ENCODE measurements around the gene KHDC3L. TPM values are rescaled to one million over a fixed set of nuclear protein-coding genes. Genes with fewer than 3 reads are reported as not detected.
"Not testable (repeated sequence)": the region's sequence is repeated elsewhere in the genome, so short reads cannot be mapped to it uniquely, and the experiment has no call there.

KHDC3L gene
- total and polyA plus RNA-seq, 2 donors from 2014 or later = not detected

DNA sequence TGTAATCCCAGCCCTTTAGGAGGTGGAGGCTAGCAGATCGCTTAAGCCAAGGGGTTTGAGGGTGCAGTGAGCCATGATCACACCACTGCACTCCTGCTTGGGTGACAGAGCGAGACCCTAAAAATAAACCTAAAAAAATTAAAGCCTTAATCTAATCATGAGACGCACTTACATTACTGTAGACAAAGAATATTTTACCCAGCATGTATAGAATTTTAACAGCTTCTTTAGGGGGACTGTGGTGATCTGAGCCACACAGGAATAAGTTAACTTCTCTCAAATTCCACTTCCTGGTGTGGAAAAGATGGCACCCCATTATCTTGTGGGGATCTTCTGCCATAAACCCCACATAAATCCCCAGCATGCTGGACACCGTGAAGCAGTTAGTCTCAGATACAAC is 9.5 kb downstream of the KHDC3L start:
- TF ChIP-seq, protein P1, sequence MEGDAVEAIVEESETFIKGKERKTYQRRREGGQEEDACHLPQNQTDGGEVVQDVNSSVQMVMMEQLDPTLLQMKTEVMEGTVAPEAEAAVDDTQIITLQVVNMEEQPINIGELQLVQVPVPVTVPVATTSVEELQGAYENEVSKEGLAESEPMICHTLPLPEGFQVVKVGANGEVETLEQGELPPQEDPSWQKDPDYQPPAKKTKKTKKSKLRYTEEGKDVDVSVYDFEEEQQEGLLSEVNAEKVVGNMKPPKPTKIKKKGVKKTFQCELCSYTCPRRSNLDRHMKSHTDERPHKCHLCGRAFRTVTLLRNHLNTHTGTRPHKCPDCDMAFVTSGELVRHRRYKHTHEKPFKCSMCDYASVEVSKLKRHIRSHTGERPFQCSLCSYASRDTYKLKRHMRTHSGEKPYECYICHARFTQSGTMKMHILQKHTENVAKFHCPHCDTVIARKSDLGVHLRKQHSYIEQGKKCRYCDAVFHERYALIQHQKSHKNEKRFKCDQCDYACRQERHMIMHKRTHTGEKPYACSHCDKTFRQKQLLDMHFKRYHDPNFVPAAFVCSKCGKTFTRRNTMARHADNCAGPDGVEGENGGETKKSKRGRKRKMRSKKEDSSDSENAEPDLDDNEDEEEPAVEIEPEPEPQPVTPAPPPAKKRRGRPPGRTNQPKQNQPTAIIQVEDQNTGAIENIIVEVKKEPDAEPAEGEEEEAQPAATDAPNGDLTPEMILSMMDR (IDR thresholded peaks at IDR 0.05; ENCODE audit: borderline replicate concordance, extremely low read depth, insufficient read depth) = no peak
- Histone ChIP-seq H3K9ac (ENCODE audit: low read length in 3 of 3) (no peak overlapping the region), H3K27me3 (ENCODE audit: control insufficient read depth, insufficient read depth, low read length) (no peaks in the 10 kb centered on the region), H3K27ac (ENCODE audit: low read depth in 2 of 2, low read length in 2 of 2) (no peak overlapping the region), H3K9me3 (ENCODE audit: control insufficient read depth in 2 of 3, insufficient read depth in 1 of 3, low read length in 3 of 3) (peaks cover 0 to 5% (median 0%) of the 10 kb centered on the region in 3 donors), H3K4me3 (ENCODE audit: low read length in 3 of 3) (no peak overlapping the region), H3K4me1 (ENCODE audit: control insufficient read depth in 2 of 3, insufficient read depth in 2 of 3, low read depth in 1 of 3, low read length in 3 of 3) (no peaks in the 10 kb centered on the region), H3K36me3 (ENCODE audit: control insufficient read depth in 2 of 3, insufficient read depth in 3 of 3, low read length in 3 of 3) (no peaks in the 10 kb centered on the region)
- DNase-seq (no peak), FAIRE-seq (no peak)
- intact Hi-C loops (cut with DNase I) = no loop called here

GRCh38 chr6:73372516-73372915 is 10.1 kb downstream of the KHDC3L start:
- DNase-seq (no peak), FAIRE-seq (no peak)
- TF ChIP-seq, protein P1 (IDR thresholded peaks at IDR 0.05; ENCODE audit: borderline replicate concordance, extremely low read depth, insufficient read depth) = no peak
- no peaks in the 10 kb centered on the region for H3K27me3 ChIP-seq (ENCODE audit: control insufficient read depth, insufficient read depth, low read length)
- no peaks in the 10 kb centered on the region for H3K4me1 ChIP-seq (ENCODE audit: control insufficient read depth in 2 of 3, insufficient read depth in 2 of 3, low read depth in 1 of 3, low read length in 3 of 3)
- H3K9ac ChIP-seq (ENCODE audit: low read length in 3 of 3) = no peak overlapping the region
- peaks cover 0 to 5% (median 0%) of the 10 kb centered on the region in 3 donors for H3K9me3 ChIP-seq (ENCODE audit: control insufficient read depth in 2 of 3, insufficient read depth in 1 of 3, low read length in 3 of 3)
- intact Hi-C loops (cut with DNase I) = no loop called here
- no peaks in the 10 kb centered on the region for H3K36me3 ChIP-seq (ENCODE audit: control insufficient read depth in 2 of 3, insufficient read depth in 3 of 3, low read length in 3 of 3)
- no peak overlapping the region for H3K27ac ChIP-seq (ENCODE audit: low read depth in 2 of 2, low read length in 2 of 2)
- no peak overlapping the region for H3K4me3 ChIP-seq (ENCODE audit: low read length in 3 of 3)

DNA sequence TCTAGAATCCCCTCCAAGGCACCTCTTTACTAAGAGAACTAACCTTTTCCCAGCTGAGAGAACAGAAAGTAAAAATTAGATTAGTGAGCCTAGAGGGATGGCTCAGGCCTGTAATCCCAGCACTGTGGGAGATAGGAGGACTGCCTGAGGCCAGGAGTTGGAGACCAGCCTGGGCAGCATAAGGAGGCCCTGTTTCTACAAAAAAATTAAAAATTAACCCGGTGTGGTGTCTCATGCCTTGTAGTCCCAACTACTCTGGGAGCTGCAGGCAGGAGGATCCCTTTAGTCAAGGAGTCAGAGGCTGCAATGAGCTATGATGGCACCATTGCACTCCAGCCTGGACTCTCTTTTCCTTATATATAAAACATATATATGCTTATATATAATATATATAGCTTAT is 12.8 kb downstream of the KHDC3L start:
- FAIRE-seq (no peak), DNase-seq (no peak)
- Histone ChIP-seq H3K27ac (ENCODE audit: low read depth in 2 of 2, low read length in 2 of 2) (no peak overlapping the region), H3K9ac (ENCODE audit: low read length in 3 of 3) (no peak overlapping the region), H3K9me3 (ENCODE audit: control insufficient read depth in 2 of 3, insufficient read depth in 1 of 3, low read length in 3 of 3) (peaks cover 0 to 5% (median 0%) of the 10 kb centered on the region in 3 donors), H3K4me3 (ENCODE audit: low read length in 3 of 3) (no peak overlapping the region), H3K4me1 (ENCODE audit: control insufficient read depth in 2 of 3, insufficient read depth in 2 of 3, low read depth in 1 of 3, low read length in 3 of 3) (no peaks in the 10 kb centered on the region), H3K36me3 (ENCODE audit: control insufficient read depth in 2 of 3, insufficient read depth in 3 of 3, low read length in 3 of 3) (no peaks in the 10 kb centered on the region), H3K27me3 (ENCODE audit: control insufficient read depth, insufficient read depth, low read length) (no peaks in the 10 kb centered on the region)
- TF ChIP-seq, protein P1 (IDR thresholded peaks at IDR 0.05; ENCODE audit: borderline replicate concordance, extremely low read depth, insufficient read depth) = no peak
- intact Hi-C loops (cut with DNase I) = no loop called here

GRCh38 chr6:73377225-73377624 is 14.8 kb downstream of the KHDC3L start:
- H3K4me1 ChIP-seq (ENCODE audit: control insufficient read depth in 2 of 3, insufficient read depth in 2 of 3, low read depth in 1 of 3, low read length in 3 of 3) = no peaks in the 10 kb centered on the region
- H3K36me3 ChIP-seq (ENCODE audit: control insufficient read depth in 2 of 3, insufficient read depth in 3 of 3, low read length in 3 of 3) = no peaks in the 10 kb centered on the region
- no peak overlapping the region for H3K9ac ChIP-seq (ENCODE audit: low read length in 3 of 3)
- H3K9me3 ChIP-seq (ENCODE audit: control insufficient read depth in 2 of 3, insufficient read depth in 1 of 3, low read length in 3 of 3) = peaks cover 0 to 3% (median 0%) of the 10 kb centered on the region in 3 donors
- no peak overlapping the region for H3K27ac ChIP-seq (ENCODE audit: low read depth in 2 of 2, low read length in 2 of 2)
- TF ChIP-seq, protein P1 (IDR thresholded peaks at IDR 0.05; ENCODE audit: borderline replicate concordance, extremely low read depth, insufficient read depth) = no peak
- intact Hi-C loops (cut with DNase I) = no loop called here
- no peak for FAIRE-seq
- no peak overlapping the region for H3K4me3 ChIP-seq (ENCODE audit: low read length in 3 of 3)
- H3K27me3 ChIP-seq (ENCODE audit: control insufficient read depth, insufficient read depth, low read length) = no peaks in the 10 kb centered on the region
- DNase-seq = no peak

GRCh38 chr6:73381531-73381930 is 19.1 kb downstream of the KHDC3L start:
- intact Hi-C loops (cut with DNase I); DNase-seq; H3K4me3 ChIP-seq (ENCODE audit: low read length in 3 of 3); H3K27ac ChIP-seq (ENCODE audit: low read depth in 2 of 2, low read length in 2 of 2); H3K36me3 ChIP-seq (ENCODE audit: control insufficient read depth in 2 of 3, insufficient read depth in 3 of 3, low read length in 3 of 3); FAIRE-seq; H3K4me1 ChIP-seq (ENCODE audit: control insufficient read depth in 2 of 3, insufficient read depth in 2 of 3, low read depth in 1 of 3, low read length in 3 of 3); H3K9ac ChIP-seq (ENCODE audit: low read length in 3 of 3); H3K27me3 ChIP-seq (ENCODE audit: control insufficient read depth, insufficient read depth, low read length); H3K9me3 ChIP-seq (ENCODE audit: control insufficient read depth in 2 of 3, insufficient read depth in 1 of 3, low read length in 3 of 3): not testable (repeated sequence)

Measured in kidney (tissue), 14 donors.